GM19455 (cell line): ENCODE results near the gene GRIN3A.

Experiments
- ATAC-seq: cut with Tn5 transposase; IDR thresholded peaks from one replicate; pipeline ENCODE4 v1.9.1; 2021; ENCODE audit not compliant: unreplicated experiment

Gene GRIN3A

GRCh38 chr9:101706261-101706798, 32.1 kb downstream of the GRIN3A start:
- ATAC-seq: no peak

GRCh38 chr9:101705135-101705661, 33.2 kb downstream of the GRIN3A start:
- ATAC-seq: no peak

GRCh38 chr9:101702257-101702656, 36.2 kb downstream of the GRIN3A start:
- no peak for ATAC-seq

- ATAC-seq: no peak
Measured at GRCh38 chr9:101693546-101694336, 44.7 kb downstream of the GRIN3A start.

GRCh38 chr9:101691657-101692056, 46.8 kb downstream of the GRIN3A start:
- no peak for ATAC-seq

DNA sequence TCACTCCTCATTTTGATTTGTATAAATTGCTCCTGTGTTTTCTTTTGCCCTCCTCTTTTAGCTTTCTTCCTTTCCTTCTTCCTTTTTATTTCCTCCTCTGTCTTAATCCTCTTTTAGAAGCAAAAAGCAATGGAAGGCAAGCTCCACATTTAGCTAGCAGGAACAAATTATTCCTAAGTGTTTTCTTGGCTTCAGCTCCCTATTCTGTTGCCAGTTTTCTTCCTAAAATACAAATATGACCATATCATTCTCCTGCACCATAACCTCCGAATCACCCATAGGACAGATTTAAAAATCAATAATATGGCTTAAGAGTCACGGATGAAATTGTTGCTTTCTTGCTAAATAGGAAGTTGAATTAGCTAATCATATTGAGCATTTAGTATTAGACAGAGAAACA, 49.4 kb downstream of the GRIN3A start:
- ATAC-seq: no peak

- ATAC-seq: no peak
Measured at GRCh38 chr9:101684665-101685064, 53.8 kb downstream of the GRIN3A start.

- no peak for ATAC-seq
Measured at GRCh38 chr9:101683236-101683635, 55.2 kb downstream of the GRIN3A start.

GRCh38 chr9:101677861-101678260, 60.6 kb downstream of the GRIN3A start:
- ATAC-seq: no peak

GRCh38 chr9:101675341-101675740, 63.1 kb downstream of the GRIN3A start:
- ATAC-seq: no peak

GRCh38 chr9:101674165-101674564, 64.3 kb downstream of the GRIN3A start:
- ATAC-seq: no peak

- ATAC-seq: no peak
Measured at GRCh38 chr9:101673642-101674041, 64.8 kb downstream of the GRIN3A start.

- no peak for ATAC-seq
Measured at GRCh38 chr9:101671567-101671966, 66.9 kb downstream of the GRIN3A start.

- ATAC-seq: no peak
Measured at GRCh38 chr9:101668421-101668820, 70.0 kb downstream of the GRIN3A start.

DNA sequence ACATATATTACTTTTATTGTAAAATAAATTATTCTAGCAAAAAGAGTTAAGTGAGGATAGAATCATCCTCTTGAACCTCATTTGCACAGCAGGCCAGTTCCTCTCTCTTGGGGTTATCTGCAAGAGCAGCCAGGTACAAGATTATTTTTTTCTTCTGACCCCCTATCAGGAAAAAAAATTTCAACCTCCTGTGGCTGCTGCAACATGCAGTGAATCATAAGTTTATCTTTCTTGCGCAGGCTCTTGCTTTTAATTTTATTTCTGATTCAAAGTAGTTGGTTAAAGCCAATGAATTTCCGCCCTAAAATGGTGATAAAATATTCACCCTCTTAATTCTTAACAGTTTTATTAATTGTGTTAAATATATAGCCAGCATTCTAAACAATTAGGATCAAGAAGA, 74.0 kb downstream of the GRIN3A start:
- ATAC-seq: no peak

- no peak for ATAC-seq
Measured at GRCh38 chr9:101652601-101653175, 85.8 kb downstream of the GRIN3A start.

GRCh38 chr9:101650142-101650541, 88.3 kb downstream of the GRIN3A start:
- peak; percentile 73 for ATAC-seq

DNA sequence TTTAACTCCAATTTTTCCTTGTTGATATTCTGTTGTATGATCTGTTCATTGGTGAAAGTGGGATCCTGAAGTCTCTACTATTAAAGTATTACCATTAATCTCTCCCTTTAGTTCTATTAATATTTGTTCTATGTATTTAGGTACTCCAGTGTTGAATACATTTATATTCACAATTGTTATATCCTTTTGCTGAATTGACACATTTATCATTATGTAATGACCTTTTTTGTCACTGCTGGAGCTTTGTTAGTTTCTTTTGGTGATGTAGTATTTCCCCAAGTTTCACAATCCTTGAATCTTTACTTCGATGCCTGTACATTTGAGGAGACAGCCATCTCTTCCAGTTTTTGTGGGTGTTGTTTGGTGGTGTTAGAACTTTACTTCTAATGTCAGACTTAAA, 90.0 kb downstream of the GRIN3A start:
- no peak for ATAC-seq

DNA sequence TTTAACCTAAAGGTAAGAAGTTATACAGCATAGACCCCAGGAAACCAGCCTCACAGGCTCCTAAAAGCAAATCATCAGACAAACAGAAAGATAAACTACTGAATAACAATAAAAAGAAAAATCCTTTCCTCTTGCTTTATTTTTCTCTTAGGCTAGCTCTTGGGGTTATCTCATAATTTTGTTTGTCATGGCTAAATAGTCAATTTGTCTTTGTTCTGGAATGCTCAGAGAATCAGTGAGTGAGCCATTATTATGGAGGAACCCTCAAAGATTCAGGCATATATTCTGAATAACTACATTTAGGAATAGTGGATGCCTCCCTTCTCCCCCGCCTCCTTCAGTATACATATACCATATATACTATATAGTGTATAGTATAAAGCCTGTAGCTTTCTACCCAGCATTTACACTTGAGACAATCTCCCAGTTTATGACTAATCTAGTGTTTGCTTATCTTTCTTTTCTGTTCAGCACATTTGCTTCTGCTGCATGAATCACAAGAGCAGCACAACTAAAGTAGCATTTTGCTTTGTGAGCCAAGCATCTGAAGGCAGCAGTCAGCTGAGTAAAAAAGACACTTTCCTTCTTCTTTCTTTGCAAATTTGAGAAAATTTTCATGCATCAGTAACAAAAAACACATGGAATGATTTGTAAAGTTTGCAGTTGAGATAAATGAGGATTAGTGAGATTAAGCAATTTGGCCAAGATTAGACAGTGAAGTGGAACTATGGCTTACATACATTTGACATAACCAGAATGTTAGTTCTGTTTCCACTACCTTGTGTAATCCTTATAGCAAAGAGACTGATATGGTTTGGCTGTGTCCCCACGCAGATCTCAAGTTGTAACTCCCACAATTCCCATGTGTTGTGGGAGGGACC, 98.4 kb downstream of the GRIN3A start:
- ATAC-seq: no peak

DNA sequence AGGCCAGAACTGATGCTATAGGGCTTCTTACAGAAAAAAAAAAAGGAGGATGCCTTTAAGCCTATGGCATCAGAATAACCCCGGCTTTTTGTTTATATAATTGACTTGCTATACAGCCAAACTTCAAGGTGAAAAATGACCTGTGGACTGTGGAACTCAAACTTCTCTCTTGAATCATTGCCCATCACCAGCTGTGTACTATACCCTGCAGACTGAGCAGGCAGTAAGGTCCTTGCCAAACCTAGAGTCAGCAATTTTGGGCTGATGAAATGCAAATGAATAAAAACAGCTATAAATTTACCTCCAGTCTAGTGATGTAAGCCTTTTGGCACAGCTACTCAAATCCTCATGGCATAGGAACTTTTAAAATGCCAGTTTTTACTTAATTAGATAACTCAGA, 99.1 kb downstream of the GRIN3A start:
- ATAC-seq: no peak

DNA sequence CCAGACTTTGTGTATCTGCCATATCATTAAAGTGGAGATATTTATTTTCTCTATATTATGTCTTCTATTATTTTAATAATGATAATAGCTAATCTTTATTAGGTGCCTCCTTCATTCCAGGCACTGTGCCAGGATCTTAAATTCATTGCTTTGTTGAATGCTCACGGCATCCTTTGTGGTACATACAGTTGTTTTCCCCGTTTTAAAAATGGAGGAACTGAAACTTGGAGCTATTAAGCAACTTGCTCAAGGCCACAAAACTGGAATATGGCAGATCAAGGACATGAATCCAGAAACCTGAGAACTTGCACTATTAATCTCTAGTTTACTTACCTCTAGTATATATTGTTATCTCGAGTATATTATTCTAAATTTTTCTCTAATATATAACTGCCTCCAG, 102.2 kb downstream of the GRIN3A start:
- no peak for ATAC-seq
